Panc1 (cell line): ENCODE measurements around the gene ZNF33A. TPM values are rescaled to one million over a fixed set of nuclear protein-coding genes. Genes with fewer than 3 reads are reported as not detected.

Source experiments
- ATAC-seq: fragments of 200-7000 bp; cut with Tn5 transposase; 2 replicates; pipeline ENCODE4 v1.9.1; 2020; ENCODE audit warnings: mild to moderate bottlenecking, moderate library complexity
- BruUV-seq: library from RNA; stranded (reverse); fragments of 400-500 nt; replicated peaks from 2 replicates; lab custom pipeline; 2021; lab: Mats Ljungman, UMichigan
- CTCF ChIA-PET: fragments of 300-600 bp; sonication (Branson Sonifier 250); formaldehyde crosslinking; loops from one replicate; lab custom pipeline; 2022; ENCODE audit warnings: antibody characterized with exemption; lab: Charles Lee
- POLR2A ChIA-PET: fragments of 300-600 bp; sonication (Branson Sonifier 250); formaldehyde crosslinking; loops from one replicate; lab custom pipeline; 2022; ENCODE audit warnings: antibody characterized with exemption; lab: Charles Lee
- DNase-seq: peaks from one replicate; pipeline ENCODE4 v3.0.0-alpha.2; 2010; ENCODE audit warnings: low read depth, low spot score
- H3K27ac ChIP-seq: 2 replicates; pipeline ENCODE4 v1.5.1; 2011; ENCODE audit warnings: mild to moderate bottlenecking, low read length, inconsistent platforms
- H3K27me3 ChIP-seq: fragments of 200-500 bp; sonication (Bioruptor generic); 2 replicates; pipeline ENCODE4 v1.6.0; 2014; ENCODE audit warnings: low read length, inconsistent platforms; ENCODE audit not compliant: control insufficient read depth, insufficient read depth
- H3K36me3 ChIP-seq: fragments of 200-500 bp; sonication (Bioruptor generic); 2 replicates; pipeline ENCODE4 v1.5.1; 2014; ENCODE audit warnings: inconsistent platforms, mild to moderate bottlenecking, low read length, moderate library complexity; ENCODE audit not compliant: control insufficient read depth, insufficient read depth
- H3K4me1 ChIP-seq: 2 replicates; pipeline ENCODE4 v1.5.1; 2011; ENCODE audit warnings: inconsistent platforms, mild to moderate bottlenecking, low read length, moderate library complexity; ENCODE audit not compliant: control insufficient read depth, insufficient read depth
- H3K4me3 ChIP-seq, 2 experiments: 2 replicates each; pipeline ENCODE4 v1.5.1; 2011 to 2012; ENCODE audit warnings: low read depth in 2 of 2, low read length in 2 of 2, mild to moderate bottlenecking in 2 of 2, inconsistent platforms in 1 of 2, moderate library complexity in 1 of 2
- H3K9me3 ChIP-seq: fragments of 200-500 bp; sonication (Bioruptor generic); 2 replicates; pipeline ENCODE4 v1.5.1; 2014; ENCODE audit warnings: low read depth, mild to moderate bottlenecking, inconsistent platforms, low read length, moderate library complexity; ENCODE audit not compliant: control insufficient read depth, insufficient read depth
- CTCF ChIP-seq: fragments of 450-650 bp; IDR thresholded peaks from 2 replicates; pipeline ENCODE4 v1.5.1; 2017; ENCODE audit warnings: mild to moderate bottlenecking
- POLR2AphosphoS5 ChIP-seq: IDR thresholded peaks from 2 replicates; pipeline ENCODE4 v1.6.1; 2012; ENCODE audit warnings: mild to moderate bottlenecking, low read depth, low read length, moderate library complexity
- REST ChIP-seq, 2 experiments: IDR thresholded peaks; 2 replicates each; pipeline ENCODE4 v1.6.1; 2011 to 2012; ENCODE audit warnings: low read depth in 2 of 2, control low read depth in 1 of 2, low read length in 1 of 2, mild to moderate bottlenecking in 1 of 2, moderate library complexity in 1 of 2; ENCODE audit not compliant: insufficient read depth in 1 of 2
- SIN3A ChIP-seq: IDR thresholded peaks from 2 replicates; pipeline ENCODE4 v1.6.1; 2012; ENCODE audit warnings: low read depth, mild to moderate bottlenecking, low read length, moderate library complexity, borderline replicate concordance; ENCODE audit not compliant: insufficient read depth
- TCF7L2 ChIP-seq: IDR thresholded peaks from 2 replicates; pipeline ENCODE4 v1.6.1; 2011; ENCODE audit warnings: mild to moderate bottlenecking, low read depth, low read length, inconsistent platforms
- in situ Hi-C: cut with HindIII; loops from 2 replicates; pipeline ENCODE4 v1.10.0; 2016; ENCODE audit warnings: low sequenced_read_pairs, low pct_unique_long_range_greater_than_20kb
- intact Hi-C: fragments of 100-400 bp; cut with micrococcal nuclease; formaldehyde crosslinking; loops from one replicate; pipeline ENCODE4 v1.10.0; 2022; ENCODE audit not compliant: unreplicated experiment
- total RNA-seq: library from RNA; stranded (reverse); gene quantifications from one replicate; pipeline ENCODE4 v1.2.1, GENCODE V29; 2021; ENCODE audit not compliant: unreplicated experiment

The ZNF33A gene
- total RNA-seq, 1 experiment from 2014 or later: 16.9 TPM

GRCh38 chr10:38003026-38003425 lies 7.4 kb upstream of the ZNF33A start:
- ChIA-PET POLR2A (no interaction called here), CTCF (no interaction called here)
- H3K27me3 ChIP-seq: no peaks in the 10 kb centered on the region
- intact Hi-C loops: no loop called here
- no peak overlapping the region for H3K27ac ChIP-seq
- in situ Hi-C loops: no loop called here
- H3K9me3 ChIP-seq: no peaks in the 10 kb centered on the region
- TF ChIP-seq POLR2AphosphoS5: no peak
- no peak for TF ChIP-seq SIN3A
- no peak for TF ChIP-seq CTCF
- no peak for TF ChIP-seq TCF7L2
- TF ChIP-seq REST (IDR thresholded peaks at IDR 0.05; ENCODE audit: insufficient read depth in 1 of 2, low read depth in 2 of 2, low read length in 1 of 2): no peak
- ATAC-seq: no peak
- no peak for DNase-seq
- no peaks in the 10 kb centered on the region for H3K36me3 ChIP-seq
- BruUV-seq: no TSS peak
- no peak overlapping the region for H3K4me3 ChIP-seq
- H3K4me1 ChIP-seq: no peaks in the 10 kb centered on the region

- CTCF ChIA-PET: no interaction called here
- POLR2A ChIA-PET: no interaction called here
Observed at GRCh38 chr10:38003588-38003987, 6.9 kb upstream of the ZNF33A start.

More at GRCh38 chr10:38003588-38003987, 6.9 kb upstream of the ZNF33A start:
- no peaks in the 10 kb centered on the region for H3K4me1 ChIP-seq
- no peak overlapping the region for H3K27ac ChIP-seq
- DNase-seq: no peak
- H3K9me3 ChIP-seq: no peaks in the 10 kb centered on the region
- no TSS peak for BruUV-seq
- no peaks in the 10 kb centered on the region for H3K36me3 ChIP-seq
- TF ChIP-seq CTCF (no peak), TCF7L2 (no peak), POLR2AphosphoS5 (no peak), SIN3A (no peak), REST (IDR thresholded peaks at IDR 0.05; ENCODE audit: insufficient read depth in 1 of 2, low read depth in 2 of 2, low read length in 1 of 2) (no peak)
- H3K4me3 ChIP-seq: no peak overlapping the region
- in situ Hi-C loops (no loop called here), intact Hi-C loops (no loop called here)
- H3K27me3 ChIP-seq: no peaks in the 10 kb centered on the region
- no peak for ATAC-seq
